Measurements from ENCODE around the gene TPRN.
A peak's percentile ranks its signal among the peaks of the same experiment; 100 is the strongest.

The TPRN gene

GRCh38 chr9:137227853-137228505 is 27.4 kb upstream of the TPRN start:
- H2BK5ac ChIP-seq (ENCODE audit: low read depth, low read length, poor library complexity): no peak overlapping the region
- H4K91ac ChIP-seq (ENCODE audit: low read depth, low read length): no peak overlapping the region
- peaks cover 13 to 21% of the 10 kb centered on the region in 2 experiments for H3K4me1 ChIP-seq (ENCODE audit: control insufficient read depth in 1 of 2, insufficient read depth in 2 of 2, low read length in 2 of 2)
- no CpG with 5 or more reads among the region's 18 CpGs for WGBS (ENCODE audit: extremely low coverage, insufficient coverage, insufficient read length)
- H3K9ac ChIP-seq (ENCODE audit: low read length): no peak overlapping the region
- no peak overlapping the region for H2BK12ac ChIP-seq (ENCODE audit: low read length)
- no peak overlapping the region for H3K4me2 ChIP-seq (ENCODE audit: low read length)
- H4K8ac ChIP-seq (ENCODE audit: low read depth, low read length): no peak overlapping the region
- DNase-seq: no peak
- no peak overlapping the region for H2AFZ ChIP-seq (ENCODE audit: insufficient read depth, low read length, poor library complexity)
- no peaks in the 10 kb centered on the region for H3K27me3 ChIP-seq (ENCODE audit: insufficient read depth, low read length)
- no peak overlapping the region for H3K18ac ChIP-seq (ENCODE audit: low read length)
- H4K12ac ChIP-seq (ENCODE audit: low read depth, low read length): no peak overlapping the region
- no peak overlapping the region for H3K4ac ChIP-seq (ENCODE audit: low read depth, low read length)
- H3K14ac ChIP-seq (ENCODE audit: low read length): no peak overlapping the region
- H3K79me2 ChIP-seq (ENCODE audit: control insufficient read depth, insufficient read depth, low read length, poor library complexity): peaks cover 2% of the 10 kb centered on the region
- H3K27ac ChIP-seq (ENCODE audit: low read depth, low read length): no peak overlapping the region
- H3K36me3 ChIP-seq (ENCODE audit: control insufficient read depth in 1 of 2, insufficient read depth in 2 of 2, low read length in 2 of 2): no peaks in the 10 kb centered on the region
- no peak overlapping the region for H2AK5ac ChIP-seq (ENCODE audit: low read length)
- H3K9me3 ChIP-seq (ENCODE audit: insufficient read depth, low read depth, low read length): peaks cover 3% of the 10 kb centered on the region
- peaks cover 3% of the 10 kb centered on the region for H3K79me1 ChIP-seq (ENCODE audit: low read length)
- H2BK120ac ChIP-seq (ENCODE audit: insufficient read depth, low read length, poor library complexity): no peak overlapping the region
- H3K23ac ChIP-seq (ENCODE audit: low read length): no peak overlapping the region
- H3K4me3 ChIP-seq (ENCODE audit: low read depth, low read length): no peak overlapping the region

GRCh38 chr9:137227054-137227852 is 26.7 kb upstream of the TPRN start, which contains the start of gene RNF224:
TSS of gene RNF224 (plus strand) at chr9:137227502. CDS start at chr9:137228336, 834 bp downstream.
- no CpG with 5 or more reads among the region's 25 CpGs for WGBS (ENCODE audit: extremely low coverage, insufficient coverage, insufficient read length)
- no peak within 1 kb of the TSS for H4K91ac ChIP-seq (ENCODE audit: low read depth, low read length)
- H4K12ac ChIP-seq (ENCODE audit: low read depth, low read length): no peak within 1 kb of the TSS
- peak within 1 kb of the TSS; percentile 28 for H3K9ac ChIP-seq (ENCODE audit: low read length)
- peak; percentile 77 to 87 for DNase-seq
- H3K79me1 ChIP-seq (ENCODE audit: low read length): peaks cover 6% of the 10 kb centered on the region
- no peak within 1 kb of the TSS for H2BK12ac ChIP-seq (ENCODE audit: low read length)
- no peak within 1 kb of the TSS for H3K14ac ChIP-seq (ENCODE audit: low read length)
- H2AK5ac ChIP-seq (ENCODE audit: low read length): peak within 1 kb of the TSS; percentile 44
- H3K9me3 ChIP-seq (ENCODE audit: insufficient read depth, low read depth, low read length): peaks cover 3% of the 10 kb centered on the region
- H2AFZ ChIP-seq (ENCODE audit: insufficient read depth, low read length, poor library complexity): no peak within 1 kb of the TSS
- H2BK120ac ChIP-seq (ENCODE audit: insufficient read depth, low read length, poor library complexity): no peak within 1 kb of the TSS
- no peaks in the 10 kb centered on the region for H3K27me3 ChIP-seq (ENCODE audit: insufficient read depth, low read length)
- H3K18ac ChIP-seq (ENCODE audit: low read length): no peak within 1 kb of the TSS
- H3K4me2 ChIP-seq (ENCODE audit: low read length): no peak within 1 kb of the TSS
- no peak within 1 kb of the TSS for H3K4ac ChIP-seq (ENCODE audit: low read depth, low read length)
- H3K23ac ChIP-seq (ENCODE audit: low read length): no peak within 1 kb of the TSS
- H3K36me3 ChIP-seq (ENCODE audit: control insufficient read depth in 1 of 2, insufficient read depth in 2 of 2, low read length in 2 of 2): no peaks in the 10 kb centered on the region
- H3K4me1 ChIP-seq (ENCODE audit: control insufficient read depth in 1 of 2, insufficient read depth in 2 of 2, low read length in 2 of 2): peaks cover 18 to 27% of the 10 kb centered on the region in 2 experiments
- H3K79me2 ChIP-seq (ENCODE audit: control insufficient read depth, insufficient read depth, low read length, poor library complexity): peaks cover 2% of the 10 kb centered on the region
- H3K4me3 ChIP-seq (ENCODE audit: low read depth, low read length): no peak within 1 kb of the TSS
- no peak within 1 kb of the TSS for H4K8ac ChIP-seq (ENCODE audit: low read depth, low read length)
- no peak within 1 kb of the TSS for H2BK5ac ChIP-seq (ENCODE audit: low read depth, low read length, poor library complexity)
- H3K27ac ChIP-seq (ENCODE audit: low read depth, low read length): no peak within 1 kb of the TSS

GRCh38 chr9:137226338-137227053 is 26.0 kb upstream of the TPRN start:
- Histone ChIP-seq H4K91ac (ENCODE audit: low read depth, low read length) (no peak overlapping the region), H3K79me2 (ENCODE audit: control insufficient read depth, insufficient read depth, low read length, poor library complexity) (peaks cover 2% of the 10 kb centered on the region), H4K12ac (ENCODE audit: low read depth, low read length) (no peak overlapping the region), H3K79me1 (ENCODE audit: low read length) (peaks cover 7% of the 10 kb centered on the region), H3K18ac (ENCODE audit: low read length) (no peak overlapping the region), H2AFZ (ENCODE audit: insufficient read depth, low read length, poor library complexity) (no peak overlapping the region), H3K4me1 (ENCODE audit: control insufficient read depth in 1 of 2, insufficient read depth in 2 of 2, low read length in 2 of 2) (peaks cover 19 to 29% of the 10 kb centered on the region in 2 experiments), H3K9ac (ENCODE audit: low read length) (no peak overlapping the region), H2BK5ac (ENCODE audit: low read depth, low read length, poor library complexity) (no peak overlapping the region), H3K4me2 (ENCODE audit: low read length) (no peak overlapping the region), H3K4me3 (ENCODE audit: low read depth, low read length) (no peak overlapping the region), H3K27ac (ENCODE audit: low read depth, low read length) (no peak overlapping the region), H3K27me3 (ENCODE audit: insufficient read depth, low read length) (no peaks in the 10 kb centered on the region), H3K36me3 (ENCODE audit: control insufficient read depth in 1 of 2, insufficient read depth in 2 of 2, low read length in 2 of 2) (no peaks in the 10 kb centered on the region), H3K23ac (ENCODE audit: low read length) (no peak overlapping the region), H2AK5ac (ENCODE audit: low read length) (no peak overlapping the region), H3K4ac (ENCODE audit: low read depth, low read length) (no peak overlapping the region), H2BK120ac (ENCODE audit: insufficient read depth, low read length, poor library complexity) (no peak overlapping the region), H3K9me3 (ENCODE audit: insufficient read depth, low read depth, low read length) (peaks cover 3% of the 10 kb centered on the region), H3K14ac (ENCODE audit: low read length) (no peak overlapping the region), H2BK12ac (ENCODE audit: low read length) (no peak overlapping the region), H4K8ac (ENCODE audit: low read depth, low read length) (no peak overlapping the region)
- no CpG with 5 or more reads among the region's 18 CpGs for WGBS (ENCODE audit: extremely low coverage, insufficient coverage, insufficient read length)
- peak; percentile 96 for DNase-seq

GRCh38 chr9:137225699-137226331 is 25.3 kb upstream of the TPRN start:
- WGBS (ENCODE audit: extremely low coverage, insufficient coverage, insufficient read length): no CpG with 5 or more reads among the region's 21 CpGs

More at GRCh38 chr9:137225699-137226331, 25.3 kb upstream of the TPRN start:
- Histone ChIP-seq H3K4me2 (ENCODE audit: low read length) (no peak overlapping the region), H3K9me3 (ENCODE audit: insufficient read depth, low read depth, low read length) (peaks cover 3% of the 10 kb centered on the region), H4K91ac (ENCODE audit: low read depth, low read length) (no peak overlapping the region), H3K79me1 (ENCODE audit: low read length) (peaks cover 8% of the 10 kb centered on the region), H3K14ac (ENCODE audit: low read length) (no peak overlapping the region), H3K79me2 (ENCODE audit: control insufficient read depth, insufficient read depth, low read length, poor library complexity) (peaks cover 2% of the 10 kb centered on the region), H3K4me1 (ENCODE audit: control insufficient read depth in 1 of 2, insufficient read depth in 2 of 2, low read length in 2 of 2) (peaks cover 20 to 30% of the 10 kb centered on the region in 2 experiments), H2BK5ac (ENCODE audit: low read depth, low read length, poor library complexity) (no peak overlapping the region), H3K4me3 (ENCODE audit: low read depth, low read length) (no peak overlapping the region), H3K18ac (ENCODE audit: low read length) (no peak overlapping the region), H3K4ac (ENCODE audit: low read depth, low read length) (no peak overlapping the region), H3K23ac (ENCODE audit: low read length) (no peak overlapping the region), H2BK120ac (ENCODE audit: insufficient read depth, low read length, poor library complexity) (no peak overlapping the region), H3K9ac (ENCODE audit: low read length) (no peak overlapping the region), H2AK5ac (ENCODE audit: low read length) (no peak overlapping the region), H3K27me3 (ENCODE audit: insufficient read depth, low read length) (no peaks in the 10 kb centered on the region), H2AFZ (ENCODE audit: insufficient read depth, low read length, poor library complexity) (no peak overlapping the region), H3K27ac (ENCODE audit: low read depth, low read length) (no peak overlapping the region), H2BK12ac (ENCODE audit: low read length) (no peak overlapping the region), H4K8ac (ENCODE audit: low read depth, low read length) (no peak overlapping the region), H3K36me3 (ENCODE audit: control insufficient read depth in 1 of 2, insufficient read depth in 2 of 2, low read length in 2 of 2) (no peaks in the 10 kb centered on the region), H4K12ac (ENCODE audit: low read depth, low read length) (no peak overlapping the region)
- DNase-seq: no peak

Data from trophoblast cell (in vitro differentiated cells and primary cell).